ENCODE data around the gene VSIG10.

Gene VSIG10

DNA sequence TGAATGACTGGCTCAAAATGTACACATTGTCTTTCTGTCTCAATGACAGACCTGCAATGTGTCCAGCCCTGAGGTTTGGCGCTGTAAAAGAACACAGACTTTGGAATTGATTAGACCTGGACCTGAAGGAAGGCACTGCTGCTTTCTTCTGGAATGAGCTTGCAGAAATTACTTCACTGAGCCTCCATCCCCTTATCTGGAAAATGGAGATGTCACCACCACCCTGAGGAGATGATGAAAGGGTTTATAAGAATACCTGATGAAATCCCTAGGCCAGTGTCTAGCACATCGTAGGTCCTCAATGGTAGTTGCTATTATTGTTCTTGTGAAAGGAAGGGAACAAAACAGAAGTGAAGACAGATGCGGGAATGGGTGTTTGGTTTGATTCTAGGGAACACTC is 33.2 kb downstream of the VSIG10 start:
- no peak overlapping the region for H3K4me2 ChIP-seq
- no peaks in the 10 kb centered on the region for H4K20me1 ChIP-seq (ENCODE audit: insufficient read depth)
- H3K27me3 ChIP-seq (ENCODE audit: insufficient read depth, low read depth): no peaks in the 10 kb centered on the region
- no peaks in the 10 kb centered on the region for H3K36me3 ChIP-seq (ENCODE audit: insufficient read depth)
- no peaks in the 10 kb centered on the region for H3K79me2 ChIP-seq (ENCODE audit: insufficient read depth, low read depth)
- H3K4me1 ChIP-seq (ENCODE audit: low read depth, poor library complexity, severe bottlenecking): no peaks in the 10 kb centered on the region
- no peak overlapping the region for H2AFZ ChIP-seq (ENCODE audit: low read depth)
- no peak overlapping the region for H3K27ac ChIP-seq
- H3K9ac ChIP-seq: no peak overlapping the region
- no peak for TF ChIP-seq CTCF (conservative IDR thresholded peaks at IDR 0.05; ENCODE audit: low read depth, low read length)
- no peak overlapping the region for H3K4me3 ChIP-seq (IDR thresholded peaks at IDR 0.05; ENCODE audit: insufficient read depth, low read depth, low read length)

DNA sequence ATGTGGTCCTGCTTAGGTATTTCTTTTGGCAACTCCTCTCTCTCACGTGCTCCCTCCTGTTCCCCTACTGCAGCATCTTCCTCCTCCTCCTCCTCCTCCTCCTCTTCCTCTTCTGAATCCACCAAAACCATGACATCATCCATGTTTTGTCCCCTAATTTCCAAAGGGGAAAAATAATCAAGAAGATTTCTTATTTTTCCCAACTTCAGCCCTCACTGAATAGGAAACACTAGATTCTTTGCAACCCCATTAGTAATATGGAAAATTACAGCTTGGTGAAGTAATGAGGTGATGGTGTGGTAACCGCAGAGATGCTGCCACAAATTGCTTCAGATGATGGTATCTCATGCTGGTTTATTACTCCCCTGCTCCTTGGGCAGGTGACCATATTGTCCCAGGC is 35.4 kb downstream of the VSIG10 start:
- TF ChIP-seq CTCF (conservative IDR thresholded peaks at IDR 0.05; ENCODE audit: low read depth, low read length): no peak
- Histone ChIP-seq H3K9ac (no peak overlapping the region), H4K20me1 (ENCODE audit: insufficient read depth) (no peaks in the 10 kb centered on the region), H2AFZ (ENCODE audit: low read depth) (no peak overlapping the region), H3K4me2 (no peak overlapping the region), H3K27ac (no peak overlapping the region), H3K36me3 (ENCODE audit: insufficient read depth) (no peaks in the 10 kb centered on the region), H3K4me1 (ENCODE audit: low read depth, poor library complexity, severe bottlenecking) (peaks cover 3% of the 10 kb centered on the region), H3K79me2 (ENCODE audit: insufficient read depth, low read depth) (no peaks in the 10 kb centered on the region), H3K27me3 (ENCODE audit: insufficient read depth, low read depth) (no peaks in the 10 kb centered on the region), H3K4me3 (IDR thresholded peaks at IDR 0.05; ENCODE audit: insufficient read depth, low read depth, low read length) (no peak overlapping the region)

GRCh38 chr12:118065380-118065779 is 38.4 kb downstream of the VSIG10 start:
- Histone ChIP-seq H2AFZ (ENCODE audit: low read depth) (no peak overlapping the region), H4K20me1 (ENCODE audit: insufficient read depth) (no peaks in the 10 kb centered on the region), H3K4me1 (ENCODE audit: low read depth, poor library complexity, severe bottlenecking) (peaks cover 3% of the 10 kb centered on the region), H3K4me2 (no peak overlapping the region), H3K27ac (no peak overlapping the region), H3K36me3 (ENCODE audit: insufficient read depth) (no peaks in the 10 kb centered on the region), H3K79me2 (ENCODE audit: insufficient read depth, low read depth) (no peaks in the 10 kb centered on the region), H3K9ac (no peak overlapping the region), H3K27me3 (ENCODE audit: insufficient read depth, low read depth) (no peaks in the 10 kb centered on the region), H3K4me3 (IDR thresholded peaks at IDR 0.05; ENCODE audit: insufficient read depth, low read depth, low read length) (no peak overlapping the region)
- TF ChIP-seq CTCF (conservative IDR thresholded peaks at IDR 0.05; ENCODE audit: low read depth, low read length): no peak

- no peak for TF ChIP-seq CTCF (conservative IDR thresholded peaks at IDR 0.05; ENCODE audit: low read depth, low read length)
- Histone ChIP-seq H3K4me3 (IDR thresholded peaks at IDR 0.05; ENCODE audit: insufficient read depth, low read depth, low read length) (no peak overlapping the region), H3K79me2 (ENCODE audit: insufficient read depth, low read depth) (no peaks in the 10 kb centered on the region), H3K4me1 (ENCODE audit: low read depth, poor library complexity, severe bottlenecking) (peaks cover 3% of the 10 kb centered on the region), H4K20me1 (ENCODE audit: insufficient read depth) (no peaks in the 10 kb centered on the region), H2AFZ (ENCODE audit: low read depth) (no peak overlapping the region), H3K27ac (no peak overlapping the region), H3K36me3 (ENCODE audit: insufficient read depth) (no peaks in the 10 kb centered on the region), H3K27me3 (ENCODE audit: insufficient read depth, low read depth) (no peaks in the 10 kb centered on the region), H3K4me2 (no peak overlapping the region), H3K9ac (no peak overlapping the region)
These were observed 39.2 kb downstream of the VSIG10 start for GRCh38 chr12:118064608-118065007.

All from KMS-11 (cell line).